ENCODE measurements around the gene SRP9.
"Not testable (repeated sequence)": the region's sequence is repeated elsewhere in the genome, so short reads cannot be mapped to it uniquely, and the experiment has no call there.

Gene SRP9

GRCh38 chr1:225755671-225756319 lies 21.8 kb upstream of the SRP9 start:
- DNase-seq (ENCODE audit: low read depth in 3 of 3): no peak

GRCh38 chr1:225757927-225758656 lies 19.5 kb upstream of the SRP9 start:
- DNase-seq (ENCODE audit: low read depth in 3 of 3): no peak

- not testable (repeated sequence) for DNase-seq (ENCODE audit: low read depth in 3 of 3)
Measured at GRCh38 chr1:225759972-225760371, 17.7 kb upstream of the SRP9 start.

GRCh38 chr1:225760531-225760930 lies 17.1 kb upstream of the SRP9 start:
- DNase-seq (ENCODE audit: low read depth in 3 of 3): no peak

GRCh38 chr1:225761395-225761794 lies 16.2 kb upstream of the SRP9 start:
- not testable (repeated sequence) for DNase-seq (ENCODE audit: low read depth in 3 of 3)

GRCh38 chr1:225762002-225762441 lies 15.6 kb upstream of the SRP9 start:
- no peak for DNase-seq (ENCODE audit: low read depth in 3 of 3)

- DNase-seq (ENCODE audit: low read depth in 3 of 3): no peak
Measured at GRCh38 chr1:225762444-225762843, 15.2 kb upstream of the SRP9 start.

GRCh38 chr1:225763716-225764548 lies 13.7 kb upstream of the SRP9 start:
- DNase-seq (ENCODE audit: low read depth in 3 of 3): no peak

GRCh38 chr1:225765982-225766674 lies 11.5 kb upstream of the SRP9 start:
- no peak for DNase-seq (ENCODE audit: low read depth in 3 of 3)

- DNase-seq (ENCODE audit: low read depth in 3 of 3): no peak
Measured at GRCh38 chr1:225766967-225767633, 10.5 kb upstream of the SRP9 start.

GRCh38 chr1:225767634-225768540 lies 9.7 kb upstream of the SRP9 start:
- no peak for DNase-seq (ENCODE audit: low read depth in 3 of 3)

- DNase-seq (ENCODE audit: low read depth in 3 of 3): no peak
Measured at GRCh38 chr1:225768662-225769426, 8.8 kb upstream of the SRP9 start.

GRCh38 chr1:225769687-225770086 lies 7.9 kb upstream of the SRP9 start:
- DNase-seq (ENCODE audit: low read depth in 3 of 3): no peak

- DNase-seq (ENCODE audit: low read depth in 3 of 3): no peak
Measured at GRCh38 chr1:225770561-225771248, 6.9 kb upstream of the SRP9 start.

GRCh38 chr1:225771661-225772322 lies 5.8 kb upstream of the SRP9 start:
- no peak for DNase-seq (ENCODE audit: low read depth in 3 of 3)

- peak in 1 of 3 experiments; percentile 26 for DNase-seq (ENCODE audit: low read depth in 3 of 3)
Measured at GRCh38 chr1:225772323-225772768, 5.3 kb upstream of the SRP9 start.

GRCh38 chr1:225772848-225773247 lies 4.8 kb upstream of the SRP9 start:
- DNase-seq (ENCODE audit: low read depth in 3 of 3): no peak

Data from stimulated activated CD4-positive, alpha-beta T cell treated with anti-CD3 and anti-CD28 coated beads, TNF-alpha, amount 100 ng/mL, for 24 hours (primary cell).